Bronchial epithelial cell (primary cell): ENCODE results near the gene SOX15. TPM values are rescaled to one million over a fixed set of nuclear protein-coding genes. Genes with fewer than 3 reads are reported as not detected.
A peak's percentile ranks its signal among the peaks of the same experiment; 100 is the strongest.

ENCODE experiments used
- DNase-seq: peaks from one replicate; pipeline ENCODE4 v3.0.0-alpha.2; 2010; ENCODE audit warnings: low read depth
- FAIRE-seq: peaks from 2 replicates; lab custom pipeline; 2011; peaks lifted over from hg19 to GRCh38; lab: Jason Lieb, UNC
- H3K27me3 ChIP-seq: 2 replicates; pipeline ENCODE4 v1.5.1; 2011; ENCODE audit warnings: low read length; ENCODE audit not compliant: control insufficient read depth, insufficient read depth
- H3K36me3 ChIP-seq: 2 replicates; pipeline ENCODE4 v1.5.1; 2011; ENCODE audit warnings: low read length; ENCODE audit not compliant: control insufficient read depth, insufficient read depth
- H3K4me3 ChIP-seq: 2 replicates; pipeline ENCODE4 v1.5.1; 2011; ENCODE audit warnings: mild to moderate bottlenecking, low read depth, low read length, control low read depth
- CTCF ChIP-seq: IDR thresholded peaks from 2 replicates; pipeline ENCODE4 v1.5.1; 2011; ENCODE audit warnings: mild to moderate bottlenecking, moderate library complexity, low read length, control low read depth, inconsistent platforms; ENCODE audit not compliant: insufficient read depth, severe bottlenecking
- total RNA-seq: library from RNA; depleted of rRNA; stranded (reverse); fragments of >200 nt; gene quantifications from 2 replicates; pipeline ENCODE4 v1.2.1, GENCODE V29; 2014

SOX15 gene
- total RNA-seq, 1 donor from 2014 or later = 23.4 TPM

- DNase-seq (no peak), FAIRE-seq (peak; percentile 76)
- TF ChIP-seq CTCF = no peak
- Histone ChIP-seq H3K27me3 (no peaks in the 10 kb centered on the region), H3K36me3 (peaks cover 40% of the 10 kb centered on the region), H3K4me3 (no peak overlapping the region)
Observed at GRCh38 chr17:7577327-7578199, 12.3 kb downstream of the SOX15 start.

GRCh38 chr17:7576432-7576937 lies 13.4 kb downstream of the SOX15 start:
- Histone ChIP-seq H3K4me3 (no peak overlapping the region), H3K36me3 (peaks cover 38% of the 10 kb centered on the region), H3K27me3 (no peaks in the 10 kb centered on the region)
- no peak for TF ChIP-seq CTCF
- no peak for FAIRE-seq
- DNase-seq = no peak

GRCh38 chr17:7575959-7576358 lies 13.9 kb downstream of the SOX15 start:
- FAIRE-seq (no peak), DNase-seq (no peak)
- Histone ChIP-seq H3K4me3 (no peak overlapping the region), H3K27me3 (no peaks in the 10 kb centered on the region), H3K36me3 (peaks cover 40% of the 10 kb centered on the region)
- no peak for TF ChIP-seq CTCF

GRCh38 chr17:7575481-7575883 lies 14.4 kb downstream of the SOX15 start:
- H3K36me3 ChIP-seq = peaks cover 39% of the 10 kb centered on the region

GRCh38 chr17:7574176-7574953 lies 15.5 kb downstream of the SOX15 start:
- DNase-seq (no peak), FAIRE-seq (peak; percentile 40)
- peaks cover 45% of the 10 kb centered on the region for H3K36me3 ChIP-seq
- H3K4me3 ChIP-seq = peak overlapping the region; percentile 100
- no peaks in the 10 kb centered on the region for H3K27me3 ChIP-seq
- no peak for TF ChIP-seq CTCF

More at GRCh38 chr17:7575481-7575883, 14.4 kb downstream of the SOX15 start:
- no peak for DNase-seq
- H3K27me3 ChIP-seq = no peaks in the 10 kb centered on the region
- no peak for FAIRE-seq
- TF ChIP-seq CTCF = no peak
- no peak overlapping the region for H3K4me3 ChIP-seq
